NCI-H2107 treated with DMSO at 0.1 percent for 48 hours (cell line): ENCODE measurements around the gene ECT2L.

Source experiments
- DNase-seq: peaks from one replicate; lab custom pipeline; 2025; ENCODE audit not compliant: unreplicated experiment; lab: John Stamatoyannopoulos, UW

Gene ECT2L

GRCh38 chr6:138795809-138796603 lies at the start of gene ECT2L:
ECT2L (plus strand) TSS chr6:138796087; CDS start chr6:138813275, 17,188 bp downstream.
- DNase-seq = no peak

GRCh38 chr6:138752017-138752416 lies 43.9 kb upstream of the ECT2L start:
- DNase-seq = no peak

GRCh38 chr6:138757136-138757535 lies 38.8 kb upstream of the ECT2L start:
- no peak for DNase-seq

GRCh38 chr6:138765896-138766655 lies 29.8 kb upstream of the ECT2L start:
- peak; percentile 34 for DNase-seq

GRCh38 chr6:138769102-138769676 lies 26.7 kb upstream of the ECT2L start:
- no peak for DNase-seq

GRCh38 chr6:138772596-138773176 lies 23.2 kb upstream of the ECT2L start:
- no peak for DNase-seq

- DNase-seq = peak; percentile 88
These were observed 22.5 kb upstream of the ECT2L start, which contains the start of gene CCDC28A for GRCh38 chr6:138773177-138774091. CCDC28A (plus strand) TSS chr6:138773769; CDS start chr6:138776121, 2,352 bp downstream.

GRCh38 chr6:138774370-138774769 lies 21.5 kb upstream of the ECT2L start:
- no peak for DNase-seq

- no peak for DNase-seq
These were observed 19.2 kb upstream of the ECT2L start for GRCh38 chr6:138776659-138777058.

- DNase-seq = no peak
These were observed 17.6 kb upstream of the ECT2L start for GRCh38 chr6:138778331-138778730.

- DNase-seq = no peak
These were observed 13.6 kb upstream of the ECT2L start for GRCh38 chr6:138782243-138782642.

GRCh38 chr6:138785079-138785478 lies 10.8 kb upstream of the ECT2L start:
- no peak for DNase-seq

GRCh38 chr6:138785980-138786379 lies 9.9 kb upstream of the ECT2L start:
- DNase-seq = no peak

GRCh38 chr6:138787138-138787537 lies 8.7 kb upstream of the ECT2L start:
- no peak for DNase-seq

GRCh38 chr6:138796771-138797170 lies 884 bp downstream of the ECT2L start:
- no peak for DNase-seq

- no peak for DNase-seq
These were observed 2.0 kb downstream of the ECT2L start for GRCh38 chr6:138797806-138798446.

- no peak for DNase-seq
These were observed 4.7 kb downstream of the ECT2L start for GRCh38 chr6:138800377-138801150.

- no peak for DNase-seq
These were observed 7.4 kb downstream of the ECT2L start for GRCh38 chr6:138803331-138803730.

- DNase-seq = no peak
These were observed 8.0 kb downstream of the ECT2L start for GRCh38 chr6:138803861-138804260.
